ACC112 (cell line): ENCODE measurements around the gene CDC26.
A peak's percentile ranks its signal among the peaks of the same experiment; 100 is the strongest.

Source experiments
- H2AFZ ChIP-seq: fragments of 200-600 bp; sonication (generic); one replicate; pipeline ENCODE4 v1.6.0; 2017; ENCODE audit warnings: antibody characterized with exemption, low read length; ENCODE audit not compliant: unreplicated experiment
- H3K27ac ChIP-seq: fragments of 200-600 bp; sonication (generic); 2 replicates; pipeline ENCODE4 v1.5.1; 2014; ENCODE audit warnings: low read depth, mild to moderate bottlenecking, antibody characterized with exemption, low read length, moderate library complexity
- H3K27me3 ChIP-seq: fragments of 200-600 bp; sonication (generic); 2 replicates; pipeline ENCODE4 v1.6.1; 2014; ENCODE audit warnings: mild to moderate bottlenecking, antibody characterized with exemption, low read length, moderate library complexity, mixed read lengths; ENCODE audit not compliant: insufficient read depth
- H3K36me3 ChIP-seq: fragments of 200-600 bp; sonication (generic); 2 replicates; pipeline ENCODE4 v1.6.1; 2016; ENCODE audit warnings: mild to moderate bottlenecking, antibody characterized with exemption, low read length, moderate library complexity, mixed read lengths; ENCODE audit not compliant: insufficient read depth
- H3K4me1 ChIP-seq: fragments of 200-600 bp; sonication (generic); one replicate; pipeline ENCODE4 v1.6.1; 2016; ENCODE audit warnings: low read length, mixed read lengths; ENCODE audit not compliant: insufficient read depth, unreplicated experiment, control insufficient read depth
- H3K4me3 ChIP-seq: fragments of 200-600 bp; sonication (generic); 2 replicates; pipeline ENCODE4 v1.5.1; 2014; ENCODE audit warnings: mild to moderate bottlenecking, low read depth, low read length
- H3K79me2 ChIP-seq: fragments of 200-600 bp; sonication (generic); one replicate; pipeline ENCODE4 v1.6.0; 2016; ENCODE audit warnings: low read length; ENCODE audit not compliant: control insufficient read depth, unreplicated experiment, insufficient read depth

The CDC26 gene

DNA sequence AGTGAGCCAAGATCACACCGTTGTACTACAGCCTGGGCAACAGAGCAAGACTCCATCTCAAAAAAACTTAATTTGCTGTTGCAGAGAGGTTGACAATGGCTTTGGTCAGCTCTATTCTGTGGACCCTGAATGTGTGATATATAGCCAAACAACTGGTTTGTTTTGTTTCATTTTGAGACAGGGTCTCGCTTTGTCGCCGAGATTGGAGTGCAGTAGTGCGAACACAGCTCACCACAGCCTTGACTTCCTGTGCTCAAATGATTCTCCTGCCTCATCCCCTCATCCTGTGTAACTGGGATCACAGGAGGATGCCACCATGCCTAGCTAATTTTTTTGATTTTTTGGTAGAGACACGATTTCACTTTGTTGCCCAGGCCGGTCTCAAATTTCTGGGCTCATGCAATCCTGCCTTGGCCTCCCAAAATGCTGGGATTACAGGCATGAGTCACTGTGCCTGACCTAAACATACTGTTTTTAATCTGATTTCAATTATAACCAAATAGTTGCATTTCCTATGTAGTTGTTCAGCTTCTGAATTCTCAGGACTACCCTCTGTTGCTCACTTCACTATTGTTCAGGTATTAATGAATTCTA, 18.0 kb upstream of the CDC26 start:
- no peaks in the 10 kb centered on the region for H3K27me3 ChIP-seq
- H3K79me2 ChIP-seq, result no peaks in the 10 kb centered on the region
- peak overlapping the region; percentile 35 for H3K27ac ChIP-seq
- peaks cover 10% of the 10 kb centered on the region for H3K4me1 ChIP-seq
- no peak overlapping the region for H2AFZ ChIP-seq
- no peak overlapping the region for H3K4me3 ChIP-seq
- H3K36me3 ChIP-seq, result peaks cover 35% of the 10 kb centered on the region

DNA sequence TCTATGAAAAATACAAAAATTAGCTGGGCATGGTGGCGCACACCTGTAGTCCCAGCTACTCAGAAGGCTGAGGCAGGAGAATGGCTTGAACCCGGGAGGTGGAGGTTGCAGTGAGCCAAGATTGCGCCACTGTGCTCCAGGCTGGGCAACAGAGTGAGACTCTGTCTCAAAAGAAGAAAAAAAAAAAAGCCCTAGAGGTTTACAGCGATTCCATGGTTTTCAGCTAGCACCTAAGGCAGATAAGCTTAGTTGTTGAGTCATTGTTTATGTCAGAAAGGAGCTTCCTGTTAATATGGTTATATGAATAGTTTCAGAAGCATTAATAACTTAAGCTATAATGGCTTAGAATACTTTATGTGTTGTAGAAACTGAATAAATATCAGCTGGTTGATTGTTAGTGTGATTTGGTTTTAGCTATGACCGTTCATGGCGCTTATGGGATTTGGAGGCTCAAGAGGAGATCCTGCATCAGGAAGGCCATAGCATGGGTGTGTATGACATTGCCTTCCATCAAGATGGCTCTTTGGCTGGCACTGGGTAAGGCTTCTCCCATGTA, 14.8 kb upstream of the CDC26 start:
- H2AFZ ChIP-seq, result no peak overlapping the region

DNA sequence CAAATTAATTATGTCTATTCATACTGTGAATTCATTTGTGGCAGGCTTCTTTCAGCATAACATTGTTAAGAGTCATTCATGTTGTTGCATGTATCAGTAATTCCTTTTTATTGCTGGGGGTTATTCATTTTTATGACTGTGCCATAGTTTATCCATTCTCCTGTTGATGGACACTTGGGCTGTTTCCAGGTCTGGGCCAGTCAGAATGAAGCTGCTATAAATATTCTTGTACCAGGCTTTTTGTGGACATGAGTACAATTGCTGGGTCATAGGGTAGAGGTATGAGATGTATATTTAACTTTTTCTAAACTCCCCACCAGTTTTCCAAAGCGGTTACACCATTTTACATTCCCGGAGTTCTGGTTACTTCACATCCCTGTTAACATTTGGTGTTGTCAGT, 13.7 kb upstream of the CDC26 start:
- no peak overlapping the region for H3K27ac ChIP-seq
- H2AFZ ChIP-seq, result no peak overlapping the region
- H3K4me3 ChIP-seq, result no peak overlapping the region
- H3K79me2 ChIP-seq, result no peaks in the 10 kb centered on the region
- H3K4me1 ChIP-seq, result peaks cover 9% of the 10 kb centered on the region
- peaks cover 66% of the 10 kb centered on the region for H3K36me3 ChIP-seq
- H3K27me3 ChIP-seq, result no peaks in the 10 kb centered on the region

More for the DNA sequence above, 14.8 kb upstream of the CDC26 start:
- no peak overlapping the region for H3K4me3 ChIP-seq
- H3K27ac ChIP-seq, result no peak overlapping the region
- H3K4me1 ChIP-seq, result peaks cover 10% of the 10 kb centered on the region
- H3K79me2 ChIP-seq, result no peaks in the 10 kb centered on the region
- no peaks in the 10 kb centered on the region for H3K27me3 ChIP-seq
- H3K36me3 ChIP-seq, result peaks cover 57% of the 10 kb centered on the region

DNA sequence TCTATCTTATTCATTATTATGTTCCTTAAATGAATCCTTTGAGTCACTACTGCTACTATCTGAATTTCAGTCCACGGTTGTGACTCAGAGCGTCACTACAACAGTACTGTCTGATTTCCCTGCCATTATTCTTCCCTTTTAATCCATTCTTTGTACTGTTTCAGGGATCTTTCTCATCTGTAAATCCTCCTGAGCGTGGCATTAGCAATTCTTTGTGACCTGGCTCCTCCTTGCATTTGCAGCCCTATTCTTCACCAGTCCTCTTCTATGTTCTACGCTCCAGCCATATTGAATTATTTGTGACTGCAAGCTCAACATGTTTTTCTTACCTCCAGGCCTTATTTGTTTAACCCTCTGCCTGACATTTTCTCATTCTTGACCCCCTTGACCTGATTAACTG, 6.0 kb upstream of the CDC26 start:
- Histone ChIP-seq H3K4me3 (no peak overlapping the region), H3K27me3 (no peaks in the 10 kb centered on the region), H3K27ac (no peak overlapping the region), H3K36me3 (peaks cover 67% of the 10 kb centered on the region), H3K4me1 (peaks cover 17% of the 10 kb centered on the region), H3K79me2 (peaks cover 25% of the 10 kb centered on the region), H2AFZ (no peak overlapping the region)

DNA sequence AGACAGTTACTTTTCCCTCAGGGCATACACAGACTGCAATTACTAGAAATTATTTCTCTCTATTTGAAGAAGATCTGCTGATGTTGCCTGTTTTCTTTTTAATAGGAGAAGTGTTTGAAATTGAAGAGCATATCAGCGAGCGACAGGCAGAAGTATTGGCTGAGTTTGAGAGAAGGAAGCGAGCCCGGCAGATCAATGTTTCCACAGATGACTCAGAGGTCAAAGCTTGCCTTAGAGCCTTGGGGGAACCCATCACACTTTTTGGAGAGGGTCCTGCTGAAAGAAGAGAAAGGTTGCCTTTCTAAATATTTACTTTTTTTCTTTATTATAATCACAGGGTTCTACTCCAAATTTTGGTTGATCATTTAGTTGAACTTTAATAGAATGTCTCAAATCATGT, 3.5 kb upstream of the CDC26 start:
- Histone ChIP-seq H2AFZ (no peak overlapping the region), H3K27me3 (no peaks in the 10 kb centered on the region), H3K79me2 (peaks cover 46% of the 10 kb centered on the region), H3K36me3 (peaks cover 50% of the 10 kb centered on the region), H3K4me1 (peaks cover 22% of the 10 kb centered on the region), H3K27ac (no peak overlapping the region), H3K4me3 (peak overlapping the region; percentile 33; the same call in 1 of the 2 replicates)

DNA sequence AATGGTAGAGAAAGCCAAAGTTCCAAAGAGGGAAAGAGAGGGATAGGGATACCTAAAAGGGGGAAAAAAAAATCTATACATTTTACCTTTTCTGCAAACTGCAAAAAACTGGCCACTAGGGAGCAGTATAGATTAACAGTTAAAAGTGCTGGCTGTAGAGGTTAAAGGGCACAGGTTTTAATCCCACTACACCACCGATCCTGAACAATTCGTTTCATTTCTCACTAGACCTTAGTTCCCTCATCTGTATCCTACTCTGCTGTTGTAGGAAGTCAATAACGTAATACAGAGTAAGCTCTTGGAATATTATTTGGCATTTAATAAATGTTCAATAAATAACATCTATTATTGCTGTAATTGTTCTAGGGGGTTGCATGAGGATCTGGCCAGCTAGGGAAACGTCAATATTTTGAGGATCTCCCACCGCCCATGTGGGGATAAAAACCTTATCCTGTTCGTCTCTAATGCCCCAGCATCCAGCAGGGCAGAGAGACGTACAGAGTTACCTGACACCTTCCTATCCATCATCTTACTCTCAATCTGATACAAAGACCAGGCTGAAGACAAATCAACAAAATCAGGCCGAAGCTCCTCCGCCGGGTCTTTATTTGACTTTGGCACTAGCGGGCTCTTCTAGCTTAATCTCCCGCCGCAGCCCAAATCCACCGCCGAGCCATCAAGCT, 757 bp downstream of the CDC26 start:
- Histone ChIP-seq H3K36me3 (peaks cover 35% of the 10 kb centered on the region), H2AFZ (peak overlapping the region; percentile 91), H3K79me2 (peaks cover 48% of the 10 kb centered on the region), H3K4me3 (peak overlapping the region; percentile 99), H3K27ac (peak overlapping the region; percentile 80), H3K27me3 (no peaks in the 10 kb centered on the region), H3K4me1 (peaks cover 24% of the 10 kb centered on the region)

DNA sequence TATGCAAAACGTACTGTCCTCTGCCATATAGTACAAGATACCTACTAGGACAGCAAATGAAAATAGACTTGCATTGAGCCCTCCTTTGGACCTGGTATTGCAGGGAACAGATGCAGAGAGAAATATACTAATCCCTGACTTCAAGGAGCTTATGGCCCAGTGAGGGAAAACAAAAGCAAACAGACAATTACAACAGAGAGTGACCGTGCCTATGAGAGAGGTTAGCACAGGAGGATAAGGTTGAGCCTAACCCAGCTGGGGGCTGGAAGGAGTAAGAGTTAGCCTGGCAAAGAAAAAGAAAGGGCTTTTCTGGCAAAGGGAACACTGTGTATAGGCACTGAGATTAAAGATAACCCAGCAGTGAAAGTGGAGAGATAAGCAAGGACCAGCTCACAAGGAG, 5.5 kb downstream of the CDC26 start:
- Histone ChIP-seq H3K4me1 (peaks cover 7% of the 10 kb centered on the region), H3K79me2 (peaks cover 17% of the 10 kb centered on the region), H3K4me3 (no peak overlapping the region), H3K27me3 (no peaks in the 10 kb centered on the region), H3K36me3 (peaks cover 20% of the 10 kb centered on the region), H2AFZ (no peak overlapping the region), H3K27ac (no peak overlapping the region)

DNA sequence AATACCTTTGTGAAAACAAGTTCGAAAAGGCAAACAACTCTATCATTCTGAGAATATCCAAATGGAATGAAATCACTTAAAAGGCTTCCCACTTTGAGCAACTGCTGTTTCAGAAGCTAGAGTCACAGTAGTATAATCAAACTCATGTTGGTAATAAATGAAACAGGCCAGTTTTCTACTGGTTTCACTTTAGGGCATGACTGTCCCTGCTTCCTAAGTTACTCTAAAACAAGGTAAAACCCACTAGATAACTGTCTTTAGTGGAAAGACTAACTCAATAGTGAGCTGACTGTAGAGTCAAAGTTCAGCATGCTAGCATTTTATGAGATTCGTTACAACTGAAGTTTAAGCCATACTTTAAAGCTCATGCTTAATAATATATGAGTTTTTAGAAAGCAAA, 6.0 kb downstream of the CDC26 start:
- peaks cover 7% of the 10 kb centered on the region for H3K4me1 ChIP-seq
- no peak overlapping the region for H3K4me3 ChIP-seq
- peaks cover 20% of the 10 kb centered on the region for H3K36me3 ChIP-seq
- no peaks in the 10 kb centered on the region for H3K27me3 ChIP-seq
- H3K79me2 ChIP-seq, result peaks cover 12% of the 10 kb centered on the region
- H2AFZ ChIP-seq, result no peak overlapping the region
- no peak overlapping the region for H3K27ac ChIP-seq

DNA sequence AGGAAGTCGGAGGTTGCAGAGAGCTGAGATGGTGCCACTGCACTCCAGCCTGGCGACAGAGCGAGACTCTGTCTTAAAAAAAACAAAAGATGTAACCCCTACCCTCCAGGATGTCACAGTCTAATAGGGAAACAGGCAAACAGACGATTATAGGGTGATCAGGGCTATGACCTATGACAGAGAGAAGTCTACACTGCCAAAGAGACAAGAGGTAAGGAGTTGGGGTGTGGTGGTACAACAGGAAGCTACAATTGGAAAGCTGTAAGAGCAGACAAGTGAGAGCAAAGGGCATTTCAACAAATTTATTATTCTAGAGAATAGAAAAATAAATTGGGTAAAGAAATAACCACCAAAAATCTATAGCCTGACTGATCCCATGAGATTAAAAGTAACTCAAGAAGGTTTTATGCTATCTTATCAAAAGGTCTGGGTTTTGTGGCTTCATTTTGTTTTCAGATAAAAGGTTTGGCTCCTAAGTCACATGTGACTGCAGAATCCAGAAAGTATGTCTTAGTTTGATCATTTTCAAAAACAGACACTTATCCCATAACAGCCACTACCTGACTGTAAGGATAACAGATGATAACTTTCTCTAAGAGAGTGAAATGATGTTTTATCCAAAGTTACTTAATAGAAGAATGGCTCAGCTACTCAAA, 7.3 kb downstream of the CDC26 start:
- no peak overlapping the region for H3K4me3 ChIP-seq
- H3K79me2 ChIP-seq, result no peaks in the 10 kb centered on the region
- H3K27me3 ChIP-seq, result no peaks in the 10 kb centered on the region
- H3K36me3 ChIP-seq, result peaks cover 20% of the 10 kb centered on the region
- H3K4me1 ChIP-seq, result no peaks in the 10 kb centered on the region
- no peak overlapping the region for H3K27ac ChIP-seq
- H2AFZ ChIP-seq, result no peak overlapping the region

DNA sequence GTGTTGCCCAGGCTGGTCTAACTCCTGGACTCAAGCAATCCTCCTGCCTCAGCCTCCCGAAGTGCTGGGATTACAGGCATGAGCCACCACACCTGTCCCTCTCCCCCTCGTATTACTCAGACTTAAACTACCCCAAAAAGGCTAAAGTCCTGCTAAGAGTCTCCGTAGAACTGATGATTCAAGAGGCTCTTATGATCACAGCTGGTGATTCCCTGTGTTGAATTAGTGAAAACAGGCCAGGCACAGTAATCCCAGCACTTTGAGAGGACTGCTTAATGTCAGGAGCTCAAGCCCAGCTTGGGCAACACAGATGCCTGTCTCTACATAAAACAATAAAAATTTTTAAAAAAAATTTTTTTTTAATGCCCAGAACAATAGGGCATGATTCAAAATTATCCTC, 9.2 kb downstream of the CDC26 start:
- no peaks in the 10 kb centered on the region for H3K79me2 ChIP-seq
- H2AFZ ChIP-seq, result no peak overlapping the region
- H3K27ac ChIP-seq, result no peak overlapping the region
- H3K36me3 ChIP-seq, result peaks cover 12% of the 10 kb centered on the region
- no peaks in the 10 kb centered on the region for H3K27me3 ChIP-seq
- no peaks in the 10 kb centered on the region for H3K4me1 ChIP-seq
- no peak overlapping the region for H3K4me3 ChIP-seq
